Neural cell (in vitro differentiated cells): ENCODE data around the gene HOXB1. TPM values are rescaled to one million over a fixed set of nuclear protein-coding genes. Genes with fewer than 3 reads are reported as not detected.

Source experiments
- H2AFZ ChIP-seq: fragments of 200-600, 300-800 bp; sonication (generic), shearing (Covaris generic); 2 replicates; pipeline ENCODE4 v1.6.0; 2014; ENCODE audit warnings: low read depth, mild to moderate bottlenecking, antibody characterized with exemption, low read length, moderate library complexity
- H3F3A ChIP-seq: fragments of 200-600 bp; shearing (Covaris generic); 2 replicates; pipeline ENCODE4 v1.6.1; 2016; ENCODE audit warnings: mild to moderate bottlenecking, moderate library complexity, mixed read lengths, antibody characterized with exemption, low read length; ENCODE audit not compliant: insufficient read depth, poor library complexity, severe bottlenecking
- H3K27ac ChIP-seq: fragments of 200-600, 300-800 bp; sonication (generic), shearing (Covaris generic); 2 replicates; pipeline ENCODE4 v1.5.1; 2014; ENCODE audit warnings: mild to moderate bottlenecking, low read length, moderate library complexity
- H3K27me3 ChIP-seq: fragments of 300-800, 200-600 bp; sonication (generic), shearing (Covaris generic); 2 replicates; pipeline ENCODE4 v1.6.0; 2014; ENCODE audit warnings: mild to moderate bottlenecking, low read depth, low read length, moderate library complexity; ENCODE audit not compliant: insufficient read depth
- H3K36me3 ChIP-seq: fragments of 300-800, 200-600 bp; sonication (generic), shearing (Covaris generic); 2 replicates; pipeline ENCODE4 v1.5.1; 2014; ENCODE audit warnings: mild to moderate bottlenecking, antibody characterized with exemption, low read length, moderate library complexity; ENCODE audit not compliant: insufficient read depth
- H3K4me2 ChIP-seq: fragments of 300-800, 200-600 bp; sonication (generic), shearing (Covaris generic); 2 replicates; pipeline ENCODE4 v1.6.0; 2014; ENCODE audit warnings: mild to moderate bottlenecking, low read length
- H3K4me3 ChIP-seq: fragments of 300-800, 200-600 bp; sonication (generic), shearing (Covaris generic); 2 replicates; pipeline ENCODE4 v1.5.1; 2014; ENCODE audit warnings: mild to moderate bottlenecking, low read length, moderate library complexity
- H3K79me2 ChIP-seq: fragments of 200-600 bp; shearing (Covaris generic); replicated peaks from 2 replicates; pipeline ENCODE4 v1.6.0; 2014; ENCODE audit warnings: mild to moderate bottlenecking, low read length, moderate library complexity; ENCODE audit not compliant: insufficient read depth
- H3K9ac ChIP-seq: fragments of 300-800, 200-600 bp; sonication (generic), shearing (Covaris generic); 2 replicates; pipeline ENCODE4 v1.6.1; 2016; ENCODE audit warnings: mild to moderate bottlenecking, low read length, mixed read lengths
- H3K9me2 ChIP-seq: fragments of 200-600 bp; shearing (Covaris generic); 2 replicates; pipeline ENCODE4 v1.6.1; 2016; ENCODE audit warnings: mild to moderate bottlenecking, low read length, mixed read lengths; ENCODE audit not compliant: insufficient read depth
- H3K9me3 ChIP-seq: fragments of 200-600, 300-800 bp; sonication (generic), shearing (Covaris generic); 2 replicates; pipeline ENCODE4 v1.6.1; 2016; ENCODE audit warnings: mild to moderate bottlenecking, mixed run types, low read length, moderate library complexity, mixed read lengths
- H4K20me1 ChIP-seq: fragments of 200-600 bp; shearing (Covaris generic); 2 replicates; pipeline ENCODE4 v1.6.1; 2016; ENCODE audit warnings: mild to moderate bottlenecking, mixed run types; ENCODE audit not compliant: insufficient read depth
- CTCF ChIP-seq: fragments of 450-650 bp; IDR thresholded peaks from 2 replicates; pipeline ENCODE4 v1.5.1; 2014; ENCODE audit warnings: antibody characterized with exemption, mild to moderate bottlenecking, moderate library complexity; ENCODE audit not compliant: poor library complexity, severe bottlenecking
- EP300 ChIP-seq: fragments of 450-650 bp; conservative IDR thresholded peaks from 2 replicates; pipeline ENCODE4 v1.6.1; 2014; ENCODE audit warnings: antibody characterized with exemption, mild to moderate bottlenecking, moderate library complexity; ENCODE audit not compliant: poor library complexity, severe bottlenecking
- EZH2 ChIP-seq: fragments of 200-600, 300-800 bp; shearing (Covaris generic), sonication (generic); IDR thresholded peaks from 2 replicates; pipeline ENCODE4 v1.6.1; 2014; ENCODE audit warnings: antibody characterized with exemption, low read length, borderline replicate concordance, mild to moderate bottlenecking; ENCODE audit not compliant: insufficient read depth, poor library complexity, severe bottlenecking
- POLR2AphosphoS5 ChIP-seq: IDR thresholded peaks from 2 replicates; pipeline ENCODE4 v1.6.1; 2012
- RAD21 ChIP-seq: fragments of 450-650 bp; conservative IDR thresholded peaks from 2 replicates; pipeline ENCODE4 v1.6.1; 2014; ENCODE audit warnings: antibody characterized with exemption, mild to moderate bottlenecking, moderate library complexity
- REST ChIP-seq: IDR thresholded peaks from 2 replicates; pipeline ENCODE4 v1.6.1; 2012; ENCODE audit warnings: borderline replicate concordance
- SMC3 ChIP-seq: fragments of 450-650 bp; conservative IDR thresholded peaks from 2 replicates; pipeline ENCODE4 v1.6.1; 2014; ENCODE audit warnings: antibody characterized with exemption, mild to moderate bottlenecking, moderate library complexity; ENCODE audit not compliant: poor library complexity
- TAF1 ChIP-seq: IDR thresholded peaks from 2 replicates; pipeline ENCODE4 v1.6.1; 2012; ENCODE audit warnings: low read depth
- polyA plus RNA-seq: library from polyadenylated mRNA; depleted of rRNA; stranded (reverse); fragments of >200 nt; gene quantifications from 2 replicates; pipeline ENCODE4 v1.2.3, GENCODE V29; 2014

Gene HOXB1
- polyA plus RNA-seq, 1 donor from 2014 or later = not detected

DNA sequence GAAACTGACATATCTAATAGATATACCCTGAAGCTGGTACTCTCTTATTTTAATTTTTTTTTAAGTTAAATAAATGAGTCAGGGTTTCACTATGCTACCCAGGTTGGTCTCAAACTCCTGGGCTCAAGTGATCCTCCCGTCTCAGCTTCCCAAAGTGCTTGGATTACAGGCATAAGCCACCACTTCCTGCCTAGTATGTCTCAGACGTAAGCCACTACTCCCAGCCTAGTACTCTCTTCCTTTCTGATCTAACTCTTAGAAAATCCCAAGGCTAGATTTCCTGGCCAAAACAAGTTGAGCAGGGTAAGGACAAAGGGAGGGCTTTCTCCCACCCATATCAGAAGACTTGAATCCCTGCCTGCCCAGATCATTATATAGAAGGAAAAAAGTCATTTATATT is 33.7 kb downstream of the HOXB1 start:
- Histone ChIP-seq H3K9ac (no peak overlapping the region), H3K4me3 (no peak overlapping the region), H3K9me2 (no peaks in the 10 kb centered on the region), H3K36me3 (no peaks in the 10 kb centered on the region), H2AFZ (no peak overlapping the region), H3K79me2 (no peaks in the 10 kb centered on the region), H3K4me2 (no peak overlapping the region), H3K27ac (no peak overlapping the region), H3F3A (no peaks in the 10 kb centered on the region), H3K27me3 (peaks cover 58% of the 10 kb centered on the region), H3K9me3 (no peaks in the 10 kb centered on the region), H4K20me1 (no peaks in the 10 kb centered on the region)
- TF ChIP-seq EP300 = no peak
- TF ChIP-seq REST = no peak
- TF ChIP-seq POLR2AphosphoS5 = no peak

DNA sequence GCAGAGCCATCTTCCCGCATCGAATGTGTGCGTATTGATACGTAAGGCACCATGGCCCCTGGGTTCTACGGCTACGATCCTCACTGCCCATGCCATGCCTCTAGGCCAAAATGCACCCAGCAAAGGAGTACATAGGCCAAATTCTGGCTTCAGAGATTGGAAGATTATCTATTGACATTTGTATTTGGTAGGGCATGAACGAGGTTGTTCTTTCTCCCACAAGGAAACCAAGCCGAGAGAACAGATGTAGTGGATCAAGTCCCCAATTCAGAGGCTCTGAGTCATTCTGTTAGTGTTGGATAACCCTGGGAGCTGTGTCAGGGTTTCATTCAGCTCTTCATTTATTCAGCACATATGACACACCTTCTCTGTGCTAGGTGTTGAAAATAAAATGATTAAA is 36.5 kb downstream of the HOXB1 start:
- Histone ChIP-seq H3F3A (no peaks in the 10 kb centered on the region), H3K27ac (no peak overlapping the region), H4K20me1 (no peaks in the 10 kb centered on the region), H3K4me3 (no peak overlapping the region), H3K36me3 (no peaks in the 10 kb centered on the region), H3K27me3 (peaks cover 77% of the 10 kb centered on the region), H2AFZ (no peak overlapping the region), H3K9me3 (no peaks in the 10 kb centered on the region), H3K4me2 (no peak overlapping the region), H3K9ac (no peak overlapping the region), H3K79me2 (no peaks in the 10 kb centered on the region), H3K9me2 (no peaks in the 10 kb centered on the region)
- TF ChIP-seq TAF1 = no peak

GRCh38 chr17:48492401-48493298 is 38.2 kb downstream of the HOXB1 start:
- H4K20me1 ChIP-seq = no peaks in the 10 kb centered on the region
- H3K4me2 ChIP-seq = peak overlapping the region; percentile 22
- peaks cover 64% of the 10 kb centered on the region for H3K27me3 ChIP-seq
- no peaks in the 10 kb centered on the region for H3K9me2 ChIP-seq
- H3F3A ChIP-seq = no peaks in the 10 kb centered on the region
- H2AFZ ChIP-seq = no peak overlapping the region
- peak; percentile 47 for TF ChIP-seq SMC3
- peak; percentile 44 for TF ChIP-seq RAD21
- no peak for TF ChIP-seq EZH2
- TF ChIP-seq CTCF = peak; percentile 79
- no peaks in the 10 kb centered on the region for H3K79me2 ChIP-seq
- no peaks in the 10 kb centered on the region for H3K9me3 ChIP-seq
- H3K27ac ChIP-seq = no peak overlapping the region
- no peak overlapping the region for H3K9ac ChIP-seq
- peak overlapping the region; percentile 59 for H3K4me3 ChIP-seq
- H3K36me3 ChIP-seq = no peaks in the 10 kb centered on the region
